Measurements from ENCODE around the gene SLC12A2.

SLC12A2 gene

DNA sequence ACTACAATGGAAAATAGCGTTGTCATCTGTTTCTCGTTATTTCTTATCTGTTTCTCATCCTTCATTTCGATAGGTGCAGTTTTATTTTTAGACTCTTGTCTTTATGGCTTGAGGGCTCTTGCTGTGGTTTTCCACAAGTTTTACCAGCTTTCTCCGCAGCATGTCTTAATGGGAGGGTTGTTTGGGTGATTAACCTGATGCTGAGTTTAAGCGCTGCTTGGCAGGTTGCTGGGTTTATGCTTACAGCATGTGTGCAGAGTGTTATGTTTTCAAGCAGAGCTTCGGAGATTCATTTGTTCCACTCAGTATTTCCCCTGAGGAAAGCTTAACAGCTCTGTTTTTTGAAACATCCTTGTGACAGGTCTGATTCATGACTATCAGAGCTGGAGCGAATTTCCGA lies 154.0 kb downstream of the SLC12A2 start:
- no peak for TF ChIP-seq CTCF (conservative IDR thresholded peaks at IDR 0.05)

More for the DNA sequence above, 154.0 kb downstream of the SLC12A2 start:
- no peak overlapping the region for H3K27ac ChIP-seq
